ENCODE measurements around the gene STYXL1.

DNA sequence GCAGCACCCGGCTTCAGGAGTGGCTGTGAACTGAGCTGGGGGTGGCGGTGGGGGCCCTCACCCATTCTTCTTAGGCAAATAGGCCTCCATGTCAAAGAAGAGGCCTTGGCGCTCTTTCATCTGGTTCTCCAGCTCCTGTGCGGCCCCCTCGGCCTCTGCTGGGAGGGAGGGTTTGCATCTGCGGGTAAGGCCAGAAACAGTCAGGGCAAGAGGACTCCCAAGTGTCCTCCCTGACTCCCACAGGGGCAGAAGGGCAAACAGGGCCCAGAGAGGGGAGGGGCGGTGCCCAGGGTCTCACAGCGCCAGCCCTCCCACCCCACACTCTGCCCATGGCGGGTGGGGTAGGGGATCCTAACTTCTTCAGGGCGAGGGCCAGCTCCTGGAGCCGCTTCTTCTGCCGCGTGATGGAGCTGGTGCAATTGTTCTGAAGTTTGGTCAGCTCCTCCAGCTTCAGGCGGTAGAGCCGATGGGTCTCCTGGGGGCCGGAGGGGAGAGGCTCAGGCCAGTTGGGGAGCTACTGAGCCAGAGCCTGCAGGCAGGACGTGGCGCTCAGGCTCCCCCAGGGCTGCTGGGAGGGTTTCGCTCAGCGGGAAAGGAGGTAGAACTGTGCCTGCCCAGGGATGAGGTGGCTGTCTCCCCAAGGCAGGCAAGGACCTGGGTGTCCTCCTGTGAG, 55.6 kb downstream of the STYXL1 start:
- TF ChIP-seq POLR2A (IDR thresholded peaks at IDR 0.05), result no peak
- TF ChIP-seq, protein P1, sequence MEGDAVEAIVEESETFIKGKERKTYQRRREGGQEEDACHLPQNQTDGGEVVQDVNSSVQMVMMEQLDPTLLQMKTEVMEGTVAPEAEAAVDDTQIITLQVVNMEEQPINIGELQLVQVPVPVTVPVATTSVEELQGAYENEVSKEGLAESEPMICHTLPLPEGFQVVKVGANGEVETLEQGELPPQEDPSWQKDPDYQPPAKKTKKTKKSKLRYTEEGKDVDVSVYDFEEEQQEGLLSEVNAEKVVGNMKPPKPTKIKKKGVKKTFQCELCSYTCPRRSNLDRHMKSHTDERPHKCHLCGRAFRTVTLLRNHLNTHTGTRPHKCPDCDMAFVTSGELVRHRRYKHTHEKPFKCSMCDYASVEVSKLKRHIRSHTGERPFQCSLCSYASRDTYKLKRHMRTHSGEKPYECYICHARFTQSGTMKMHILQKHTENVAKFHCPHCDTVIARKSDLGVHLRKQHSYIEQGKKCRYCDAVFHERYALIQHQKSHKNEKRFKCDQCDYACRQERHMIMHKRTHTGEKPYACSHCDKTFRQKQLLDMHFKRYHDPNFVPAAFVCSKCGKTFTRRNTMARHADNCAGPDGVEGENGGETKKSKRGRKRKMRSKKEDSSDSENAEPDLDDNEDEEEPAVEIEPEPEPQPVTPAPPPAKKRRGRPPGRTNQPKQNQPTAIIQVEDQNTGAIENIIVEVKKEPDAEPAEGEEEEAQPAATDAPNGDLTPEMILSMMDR (IDR thresholded peaks at IDR 0.05), result no peak
- no peak for TF ChIP-seq POLR2AphosphoS5 (IDR thresholded peaks at IDR 0.05)

All from breast epithelium (tissue), 3 donors.